22Rv1 (cell line): ENCODE data around the gene CT45A9.

ENCODE experiments used
- CTCF ChIP-seq: fragments of 450-650 bp; IDR thresholded peaks from 2 replicates; pipeline ENCODE4 v1.5.1; 2017; ENCODE audit warnings: mild to moderate bottlenecking
- ZFX ChIP-seq: fragments of 450-650 bp; IDR thresholded peaks from 2 replicates; pipeline ENCODE4 v1.6.1; 2017; ENCODE audit warnings: antibody characterized with exemption, borderline replicate concordance

DNA sequence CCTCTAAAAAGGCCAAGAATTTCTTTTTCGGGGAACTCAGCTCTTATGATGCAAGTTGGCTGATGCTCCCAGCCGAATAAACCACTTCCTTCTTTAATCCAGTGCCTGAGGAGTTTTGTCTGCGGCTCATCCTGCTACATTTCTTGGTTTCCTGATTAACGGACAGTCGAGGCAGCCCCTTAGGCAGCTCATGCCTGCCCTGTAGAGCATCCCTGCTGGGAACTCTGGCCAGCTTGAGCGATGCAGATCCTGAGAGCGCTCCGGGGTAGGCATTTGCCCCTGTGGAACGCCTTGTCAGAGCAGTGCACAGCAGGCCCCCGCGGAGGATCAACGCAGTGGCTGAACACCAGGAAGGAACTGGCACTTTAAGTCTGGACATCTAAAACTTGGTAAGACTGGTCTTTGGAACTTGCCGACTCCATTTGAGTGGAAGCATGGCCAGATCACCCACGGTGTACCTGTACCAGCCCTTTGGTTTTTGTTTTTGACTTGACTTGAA, 18.5 kb upstream of the CT45A9 start:
- no peak for TF ChIP-seq CTCF
- no peak for TF ChIP-seq ZFX
